GM19238 (cell line): ENCODE data around the gene MMP14.
"Not testable (repeated sequence)": the region's sequence is repeated elsewhere in the genome, so short reads cannot be mapped to it uniquely, and the experiment has no call there.

Source experiments
- DNase-seq: peaks from one replicate; pipeline ENCODE4 v3.0.0; 2011; ENCODE audit warnings: low spot score; ENCODE audit not compliant: insufficient read length

The MMP14 gene

GRCh38 chr14:22841769-22842168 lies 5.4 kb downstream of the MMP14 start:
- DNase-seq, result no peak

GRCh38 chr14:22842211-22843122 lies 6.1 kb downstream of the MMP14 start:
- DNase-seq, result no peak

- DNase-seq, result no peak
Observed at GRCh38 chr14:22843123-22843925, 6.9 kb downstream of the MMP14 start.

GRCh38 chr14:22844221-22845102 lies 8.1 kb downstream of the MMP14 start:
- DNase-seq, result no peak

- no peak for DNase-seq
Observed at GRCh38 chr14:22845103-22845394, 8.7 kb downstream of the MMP14 start.

- DNase-seq, result no peak
Observed at GRCh38 chr14:22845821-22846625, 9.6 kb downstream of the MMP14 start.

GRCh38 chr14:22846811-22847307 lies 10.5 kb downstream of the MMP14 start:
- no peak for DNase-seq

GRCh38 chr14:22847661-22848341 lies 11.4 kb downstream of the MMP14 start:
- no peak for DNase-seq

- no peak for DNase-seq
Observed at GRCh38 chr14:22848351-22849164, 12.2 kb downstream of the MMP14 start.

- DNase-seq, result no peak
Observed at GRCh38 chr14:22849212-22849819, 12.9 kb downstream of the MMP14 start.

GRCh38 chr14:22850944-22851764 lies 14.8 kb downstream of the MMP14 start:
- DNase-seq, result no peak

GRCh38 chr14:22852178-22852577 lies 15.8 kb downstream of the MMP14 start:
- not testable (repeated sequence) for DNase-seq

- no peak for DNase-seq
Observed at GRCh38 chr14:22852599-22852939, 16.2 kb downstream of the MMP14 start.

- DNase-seq, result peak; percentile 77
Observed at GRCh38 chr14:22852940-22853767, 16.8 kb downstream of the MMP14 start.

- DNase-seq, result not testable (repeated sequence)
Observed at GRCh38 chr14:22854296-22854695, 17.9 kb downstream of the MMP14 start.

GRCh38 chr14:22854963-22855724 lies 18.8 kb downstream of the MMP14 start:
- no peak for DNase-seq
